ENCODE results near the gene LIPN.

DNA sequence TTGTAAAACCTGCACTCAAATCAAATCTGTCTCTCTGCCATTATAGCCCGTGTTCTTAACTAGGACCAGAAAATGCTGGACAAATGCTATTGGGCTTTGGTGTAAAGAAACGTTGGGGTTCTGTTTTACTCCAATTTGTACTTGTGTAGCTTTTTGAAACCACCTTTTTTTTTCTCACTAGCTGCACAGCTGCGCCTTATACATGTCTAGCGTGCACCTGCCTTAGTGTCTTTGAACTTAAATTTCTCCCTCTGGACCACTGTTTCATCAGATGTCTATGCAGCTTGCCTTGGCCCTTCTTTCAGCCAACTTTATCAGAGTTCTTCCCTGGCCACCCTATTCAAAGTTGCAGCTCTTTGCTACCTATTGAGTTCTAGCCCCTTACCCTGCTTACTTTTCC lies 49.8 kb downstream of the LIPN start:
- no peak for TF ChIP-seq CTCF (IDR thresholded peaks at IDR 0.05)
- TF ChIP-seq POLR2A (IDR thresholded peaks at IDR 0.05) = no peak

Data from adrenal gland (tissue), 5 donors.